GM23248 (cell line): ENCODE results near the gene PCLO. TPM values are rescaled to one million over a fixed set of nuclear protein-coding genes. Genes with fewer than 3 reads are reported as not detected.

Experiments
- DNase-seq: peaks from one replicate; pipeline ENCODE4 v3.0.0-alpha.2; 2015
- H2AFZ ChIP-seq: fragments of 200-600 bp; sonication (generic); 2 replicates; pipeline ENCODE4 v1.6.1; 2016; ENCODE audit warnings: antibody characterized with exemption
- H3F3A ChIP-seq: fragments of 200-600 bp; sonication (generic); 2 replicates; pipeline ENCODE4 v1.6.1; 2016; ENCODE audit warnings: mild to moderate bottlenecking, antibody characterized with exemption, mixed run types; ENCODE audit not compliant: insufficient read depth
- H3K27ac ChIP-seq: fragments of 200-600 bp; sonication (generic); 2 replicates; pipeline ENCODE4 v1.5.1; 2016; ENCODE audit warnings: mild to moderate bottlenecking
- H3K27me3 ChIP-seq: fragments of 200-600 bp; sonication (generic); replicated peaks from 2 replicates; pipeline ENCODE4 v1.6.1; 2016; ENCODE audit warnings: mild to moderate bottlenecking; ENCODE audit not compliant: insufficient read depth
- H3K36me3 ChIP-seq: fragments of 200-600 bp; sonication (generic); 2 replicates; pipeline ENCODE4 v1.6.1; 2016; ENCODE audit warnings: low read depth, mild to moderate bottlenecking
- H3K4me1 ChIP-seq: fragments of 200-600 bp; sonication (generic); 2 replicates; pipeline ENCODE4 v1.6.1; 2016; ENCODE audit warnings: mild to moderate bottlenecking; ENCODE audit not compliant: insufficient read depth
- H3K4me2 ChIP-seq: fragments of 200-600 bp; sonication (generic); one replicate; pipeline ENCODE4 v1.6.1; 2016; ENCODE audit warnings: mild to moderate bottlenecking; ENCODE audit not compliant: unreplicated experiment
- H3K4me3 ChIP-seq: fragments of 200-600 bp; sonication (generic); 2 replicates; pipeline ENCODE4 v1.5.1; 2016; ENCODE audit warnings: mild to moderate bottlenecking
- H3K79me2 ChIP-seq: fragments of 200-600 bp; sonication (generic); 2 replicates; pipeline ENCODE4 v1.6.1; 2016; ENCODE audit warnings: mild to moderate bottlenecking; ENCODE audit not compliant: insufficient read depth
- H3K9ac ChIP-seq: fragments of 200-600 bp; sonication (generic); 2 replicates; pipeline ENCODE4 v1.6.1; 2016; ENCODE audit warnings: mild to moderate bottlenecking
- H3K9me2 ChIP-seq: fragments of 200-600 bp; sonication (generic); 2 replicates; pipeline ENCODE4 v1.6.1; 2016; ENCODE audit warnings: mixed run types, mild to moderate bottlenecking, moderate library complexity; ENCODE audit not compliant: insufficient read depth
- H3K9me3 ChIP-seq: fragments of 200-600 bp; sonication (generic); one replicate; pipeline ENCODE4 v1.6.1; 2017; ENCODE audit warnings: low read depth
- H4K20me1 ChIP-seq: fragments of 200-600 bp; sonication (generic); 2 replicates; pipeline ENCODE4 v1.6.0; 2016; ENCODE audit not compliant: insufficient read depth
- EZH2 ChIP-seq: fragments of 200-600 bp; sonication (generic); IDR thresholded peaks from 2 replicates; pipeline ENCODE4 v1.6.1; 2018; ENCODE audit warnings: antibody characterized with exemption, mild to moderate bottlenecking; ENCODE audit not compliant: insufficient read depth, poor library complexity, severe bottlenecking
- EZH2phosphoT487 ChIP-seq: fragments of 200-600 bp; sonication (generic); IDR thresholded peaks from 2 replicates; pipeline ENCODE4 v1.6.1; 2018; ENCODE audit warnings: antibody characterized with exemption, moderate library complexity, mild to moderate bottlenecking, low read depth; ENCODE audit not compliant: insufficient read depth
- WGBS, 2 experiments: methylation state at CpG; one replicate each; pipeline ENCODE4 v1.1.6; 2015 to 2017; ENCODE audit warnings: low lambda C conversion rate in 2 of 2, low coverage in 1 of 2; ENCODE audit errors: missing lambda C conversion rate in 2 of 2; 5-methylcytosine and 5-hydroxymethylcytosine counted together
- in situ Hi-C: fragments of 300-500 bp; cut with MboI; formaldehyde crosslinking; loops from 2 replicates; pipeline ENCODE4 v1.15.0; 2020
- polyA plus RNA-seq: library from polyadenylated mRNA; unstranded; fragments of >200 nt; fragmentation: Nextera tagmentation; extraction: Ambion mirVana; gene quantifications from 2 replicates; pipeline ENCODE4 v1.2.1, GENCODE V29; 2016
- total RNA-seq: library from RNA; depleted of rRNA; stranded (reverse); fragments of >200 nt; shearing (Covaris generic); gene quantifications from 2 replicates; pipeline ENCODE4 v1.2.3, GENCODE V29; 2014

The PCLO gene
- total and polyA plus RNA-seq, 2 experiments from 2014 or later = 0.04 TPM; not detected in 1

GRCh38 chr7:82953324-82954027, 209.2 kb downstream of the PCLO start:
- Histone ChIP-seq H4K20me1 (no peaks in the 10 kb centered on the region), H3F3A (no peaks in the 10 kb centered on the region), H3K4me1 (no peaks in the 10 kb centered on the region), H3K9me3 (no peaks in the 10 kb centered on the region), H3K9ac (no peak overlapping the region), H3K27me3 (peaks cover 11% of the 10 kb centered on the region), H2AFZ (no peak overlapping the region), H3K79me2 (no peaks in the 10 kb centered on the region), H3K36me3 (no peaks in the 10 kb centered on the region), H3K4me2 (no peak overlapping the region), H3K4me3 (no peak overlapping the region), H3K27ac (no peak overlapping the region), H3K9me2 (no peaks in the 10 kb centered on the region)
- TF ChIP-seq EZH2 = no peak
- no peak for TF ChIP-seq EZH2phosphoT487
- DNase-seq = no peak
- in situ Hi-C loops = no loop called here
- 54 to 63% methylated on average over 5 to 6 of the region's 6 CpGs for WGBS, 2 experiments

DNA sequence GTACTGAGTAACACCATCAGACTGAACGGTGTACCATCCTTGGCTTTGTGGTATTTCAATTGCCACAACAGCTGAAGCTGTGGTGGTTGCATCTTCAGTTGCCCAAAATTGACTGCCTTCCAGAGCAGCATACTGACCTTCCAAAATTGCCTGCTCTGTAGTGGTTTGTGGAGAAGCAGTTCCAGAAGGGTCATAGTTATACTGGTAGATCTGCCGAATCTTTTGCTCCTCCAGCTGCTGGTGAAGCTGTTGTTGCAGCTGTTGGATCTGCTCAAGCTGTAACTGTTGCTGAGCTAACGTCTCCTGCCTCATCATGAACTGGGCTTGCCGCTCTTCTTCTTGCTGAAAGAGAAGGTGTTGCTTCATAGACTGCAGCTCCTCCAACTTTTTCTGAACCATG, 212.2 kb downstream of the PCLO start:
- no peak for DNase-seq
- no peaks in the 10 kb centered on the region for H3K4me1 ChIP-seq
- no peaks in the 10 kb centered on the region for H3K9me2 ChIP-seq
- peaks cover 14% of the 10 kb centered on the region for H3K27me3 ChIP-seq
- H3K4me3 ChIP-seq = no peak overlapping the region
- H4K20me1 ChIP-seq = no peaks in the 10 kb centered on the region
- in situ Hi-C loops = no loop called here
- no peak overlapping the region for H3K27ac ChIP-seq
- no peak for TF ChIP-seq EZH2phosphoT487
- TF ChIP-seq EZH2 = no peak
- H3K9ac ChIP-seq = no peak overlapping the region
- no peak overlapping the region for H3K4me2 ChIP-seq
- H2AFZ ChIP-seq = no peak overlapping the region
- no peaks in the 10 kb centered on the region for H3F3A ChIP-seq
- no peaks in the 10 kb centered on the region for H3K79me2 ChIP-seq
- no peaks in the 10 kb centered on the region for H3K36me3 ChIP-seq
- WGBS, 2 experiments = 23 to 31% methylated on average over 4 of the region's 4 CpGs
- H3K9me3 ChIP-seq = no peaks in the 10 kb centered on the region

GRCh38 chr7:82945480-82945879, 217.2 kb downstream of the PCLO start:
- 23 to 30% methylated on average over 3 of the region's 3 CpGs for WGBS, 2 experiments
- no peak for DNase-seq
- Histone ChIP-seq H4K20me1 (no peaks in the 10 kb centered on the region), H3K27ac (no peak overlapping the region), H3K9me3 (no peaks in the 10 kb centered on the region), H3F3A (no peaks in the 10 kb centered on the region), H3K36me3 (no peaks in the 10 kb centered on the region), H3K4me1 (no peaks in the 10 kb centered on the region), H3K27me3 (0 out of 2 replicates have a peak, but pooled peaks cover 7% of the 10 kb centered on the region), H3K9me2 (no peaks in the 10 kb centered on the region), H2AFZ (no peak overlapping the region), H3K79me2 (no peaks in the 10 kb centered on the region), H3K4me2 (no peak overlapping the region), H3K9ac (no peak overlapping the region), H3K4me3 (no peak overlapping the region)
- no peak for TF ChIP-seq EZH2
- TF ChIP-seq EZH2phosphoT487 = no peak
- in situ Hi-C loops = no loop called here

DNA sequence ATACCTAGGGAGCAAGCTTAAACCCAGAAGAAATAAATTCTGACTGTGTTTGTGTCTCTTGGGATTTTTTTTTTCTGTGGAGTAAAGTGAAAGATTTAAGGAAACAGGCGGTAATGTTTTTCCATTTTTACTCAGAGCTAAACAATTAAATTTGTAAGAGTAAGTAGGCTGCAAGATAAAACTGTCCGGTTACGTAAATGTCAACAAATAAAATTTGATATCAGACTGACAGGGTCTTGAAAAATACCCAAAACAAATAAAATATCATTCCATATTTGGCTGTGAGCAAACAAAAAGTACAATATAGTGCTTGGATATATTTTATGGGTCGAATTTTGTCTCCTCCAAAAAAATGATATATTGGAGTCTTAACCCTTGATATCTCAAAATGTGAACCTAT, 217.6 kb downstream of the PCLO start:
- Histone ChIP-seq H4K20me1 (no peaks in the 10 kb centered on the region), H3K4me1 (no peaks in the 10 kb centered on the region), H2AFZ (no peak overlapping the region), H3K9ac (no peak overlapping the region), H3K4me2 (no peak overlapping the region), H3F3A (no peaks in the 10 kb centered on the region), H3K27ac (no peak overlapping the region), H3K4me3 (no peak overlapping the region), H3K79me2 (no peaks in the 10 kb centered on the region), H3K36me3 (no peaks in the 10 kb centered on the region), H3K27me3 (0 out of 2 replicates have a peak, but pooled peaks cover 7% of the 10 kb centered on the region), H3K9me2 (no peaks in the 10 kb centered on the region), H3K9me3 (no peaks in the 10 kb centered on the region)
- in situ Hi-C loops = no loop called here
- 51 to 59% methylated on average over 4 of the region's 4 CpGs for WGBS, 2 experiments
- no peak for TF ChIP-seq EZH2
- no peak for TF ChIP-seq EZH2phosphoT487
- no peak for DNase-seq
